Right lobe of liver (tissue), 4 donors: Measurements from ENCODE around the gene CKMT1A.
"Not testable (repeated sequence)": the region's sequence is repeated elsewhere in the genome, so short reads cannot be mapped to it uniquely, and the experiment has no call there.

Source experiments
- POLR2A ChIP-seq: fragments of 450-650 bp; IDR thresholded peaks from one replicate; pipeline ENCODE4 v1.6.1; 2017; ENCODE audit warnings: antibody characterized with exemption, mild to moderate bottlenecking
- TF ChIP-seq, protein P1 (sequence below), 4 donors: fragments of 200-600 bp in 3 of 4; fragments of 450-650 bp in 1 of 4; IDR thresholded peaks; one replicate each; pipeline versions ENCODE4 v1.5.1 to v1.8.0; 2016 to 2022; ENCODE audit warnings: antibody characterized with exemption in 4 of 4, mild to moderate bottlenecking in 2 of 4
- donor health status: DM: no; HTN: no; CAD: no.
- donor health status: DM: no; HTN: no; CAD: no.
- donor health status: DM: no; HTN: yes; CAD: no.

DNA sequence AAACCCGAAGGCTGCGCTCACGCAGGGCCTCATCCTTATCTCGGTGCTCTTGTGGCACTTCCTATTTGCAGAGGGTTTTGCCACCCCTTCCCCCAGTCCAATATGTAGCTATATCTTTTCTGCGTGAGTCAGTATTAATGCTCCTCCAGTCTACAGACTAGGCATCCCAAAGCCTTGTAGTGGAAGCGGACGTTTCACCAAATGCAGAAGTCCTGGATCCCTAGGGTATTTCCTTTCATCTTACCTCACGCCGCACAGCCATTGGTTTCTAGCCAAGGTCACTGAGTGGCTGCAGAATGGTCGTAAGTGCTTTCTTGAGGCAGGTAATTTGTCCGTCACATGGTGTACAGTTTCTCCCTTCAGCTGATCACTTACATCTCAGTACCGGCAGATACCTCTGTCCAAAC lies 53.2 kb downstream of the CKMT1A start:
- TF ChIP-seq, protein P1, sequence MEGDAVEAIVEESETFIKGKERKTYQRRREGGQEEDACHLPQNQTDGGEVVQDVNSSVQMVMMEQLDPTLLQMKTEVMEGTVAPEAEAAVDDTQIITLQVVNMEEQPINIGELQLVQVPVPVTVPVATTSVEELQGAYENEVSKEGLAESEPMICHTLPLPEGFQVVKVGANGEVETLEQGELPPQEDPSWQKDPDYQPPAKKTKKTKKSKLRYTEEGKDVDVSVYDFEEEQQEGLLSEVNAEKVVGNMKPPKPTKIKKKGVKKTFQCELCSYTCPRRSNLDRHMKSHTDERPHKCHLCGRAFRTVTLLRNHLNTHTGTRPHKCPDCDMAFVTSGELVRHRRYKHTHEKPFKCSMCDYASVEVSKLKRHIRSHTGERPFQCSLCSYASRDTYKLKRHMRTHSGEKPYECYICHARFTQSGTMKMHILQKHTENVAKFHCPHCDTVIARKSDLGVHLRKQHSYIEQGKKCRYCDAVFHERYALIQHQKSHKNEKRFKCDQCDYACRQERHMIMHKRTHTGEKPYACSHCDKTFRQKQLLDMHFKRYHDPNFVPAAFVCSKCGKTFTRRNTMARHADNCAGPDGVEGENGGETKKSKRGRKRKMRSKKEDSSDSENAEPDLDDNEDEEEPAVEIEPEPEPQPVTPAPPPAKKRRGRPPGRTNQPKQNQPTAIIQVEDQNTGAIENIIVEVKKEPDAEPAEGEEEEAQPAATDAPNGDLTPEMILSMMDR (IDR thresholded peaks at IDR 0.05): not testable (repeated sequence)
- not testable (repeated sequence) for TF ChIP-seq POLR2A
